Mucosa of stomach (tissue), 1 donor: Measurements from ENCODE around the gene CELSR3.
A peak's percentile ranks its signal among the peaks of the same experiment; 100 is the strongest.

Experiments
- H3K27me3 ChIP-seq: one replicate; pipeline ENCODE4 v1.7.0; 2013; ENCODE audit warnings: mild to moderate bottlenecking, low read length; ENCODE audit not compliant: control insufficient read depth, insufficient read depth
- H3K36me3 ChIP-seq: one replicate; pipeline ENCODE4 v1.7.0; 2013; ENCODE audit warnings: low read length; ENCODE audit not compliant: control insufficient read depth, insufficient read depth
- H3K4me1 ChIP-seq: one replicate; pipeline ENCODE4 v1.7.0; 2013; ENCODE audit warnings: mild to moderate bottlenecking, low read length; ENCODE audit not compliant: control insufficient read depth, insufficient read depth
- H3K4me3 ChIP-seq: one replicate; pipeline ENCODE4 v1.7.0; 2013; ENCODE audit warnings: low read length
- H3K9ac ChIP-seq: one replicate; pipeline ENCODE4 v1.7.0; 2013; ENCODE audit warnings: mild to moderate bottlenecking, low read length, moderate library complexity
- H3K9me3 ChIP-seq: one replicate; pipeline ENCODE4 v1.7.0; 2013; ENCODE audit warnings: mild to moderate bottlenecking, low read length, moderate library complexity; ENCODE audit not compliant: control insufficient read depth
- donor health status: Pancreatic carcinoma.

CELSR3 gene

GRCh38 chr3:48599077-48599501 lies 63.6 kb downstream of the CELSR3 start:
- Histone ChIP-seq H3K9ac (peak overlapping the region; percentile 17), H3K36me3 (peaks cover 44% of the 10 kb centered on the region), H3K4me3 (no peak overlapping the region), H3K4me1 (peaks cover 25% of the 10 kb centered on the region), H3K9me3 (no peaks in the 10 kb centered on the region), H3K27me3 (peaks cover 16% of the 10 kb centered on the region)

GRCh38 chr3:48598323-48599076 lies 64.2 kb downstream of the CELSR3 start:
- Histone ChIP-seq H3K4me1 (peaks cover 29% of the 10 kb centered on the region), H3K4me3 (no peak overlapping the region), H3K27me3 (peaks cover 22% of the 10 kb centered on the region), H3K9me3 (no peaks in the 10 kb centered on the region), H3K9ac (peak overlapping the region; percentile 34), H3K36me3 (peaks cover 41% of the 10 kb centered on the region)

GRCh38 chr3:48597408-48597800 lies 65.3 kb downstream of the CELSR3 start:
- H3K9ac ChIP-seq: no peak overlapping the region

GRCh38 chr3:48596676-48597407 lies 65.8 kb downstream of the CELSR3 start:
- H3K27me3 ChIP-seq: peaks cover 26% of the 10 kb centered on the region
- H3K4me1 ChIP-seq: peaks cover 29% of the 10 kb centered on the region
- H3K4me3 ChIP-seq: no peak overlapping the region
- H3K36me3 ChIP-seq: peaks cover 32% of the 10 kb centered on the region
- H3K9ac ChIP-seq: no peak overlapping the region
- no peaks in the 10 kb centered on the region for H3K9me3 ChIP-seq

More at GRCh38 chr3:48597408-48597800, 65.3 kb downstream of the CELSR3 start:
- Histone ChIP-seq H3K36me3 (peaks cover 32% of the 10 kb centered on the region), H3K4me3 (no peak overlapping the region), H3K27me3 (peaks cover 26% of the 10 kb centered on the region), H3K9me3 (no peaks in the 10 kb centered on the region), H3K4me1 (peaks cover 29% of the 10 kb centered on the region)

- peaks cover 29% of the 10 kb centered on the region for H3K4me1 ChIP-seq
Measured at GRCh38 chr3:48596157-48596556, 66.5 kb downstream of the CELSR3 start.

GRCh38 chr3:48595526-48596121 lies 67.1 kb downstream of the CELSR3 start:
- H3K27me3 ChIP-seq: peaks cover 26% of the 10 kb centered on the region
- H3K9ac ChIP-seq: no peak overlapping the region
- H3K4me3 ChIP-seq: no peak overlapping the region
- H3K9me3 ChIP-seq: no peaks in the 10 kb centered on the region
- H3K4me1 ChIP-seq: peaks cover 29% of the 10 kb centered on the region
- peaks cover 28% of the 10 kb centered on the region for H3K36me3 ChIP-seq

More at GRCh38 chr3:48596157-48596556, 66.5 kb downstream of the CELSR3 start:
- Histone ChIP-seq H3K27me3 (peaks cover 26% of the 10 kb centered on the region), H3K9me3 (no peaks in the 10 kb centered on the region), H3K4me3 (no peak overlapping the region), H3K9ac (no peak overlapping the region), H3K36me3 (peaks cover 32% of the 10 kb centered on the region)

- Histone ChIP-seq H3K4me3 (no peak within 1 kb of the TSS), H3K36me3 (peaks cover 23% of the 10 kb centered on the region), H3K27me3 (peaks cover 26% of the 10 kb centered on the region), H3K4me1 (peaks cover 29% of the 10 kb centered on the region), H3K9me3 (no peaks in the 10 kb centered on the region), H3K9ac (peak within 1 kb of the TSS; percentile 50)
Measured at GRCh38 chr3:48595075-48595525, 67.6 kb downstream of the CELSR3 start, which contains the start of gene COL7A1. Gene COL7A1, minus strand, starts transcription at chr3:48595329. Its CDS starts 170 bp downstream, at chr3:48595159.

- Histone ChIP-seq H3K4me1 (peaks cover 29% of the 10 kb centered on the region), H3K9me3 (no peaks in the 10 kb centered on the region), H3K27me3 (peaks cover 27% of the 10 kb centered on the region), H3K9ac (peak overlapping the region; percentile 50), H3K4me3 (no peak overlapping the region), H3K36me3 (peaks cover 18% of the 10 kb centered on the region)
Measured at GRCh38 chr3:48594417-48595049, 68.2 kb downstream of the CELSR3 start.

GRCh38 chr3:48593337-48593736 lies 69.3 kb downstream of the CELSR3 start:
- peaks cover 37% of the 10 kb centered on the region for H3K27me3 ChIP-seq
- H3K9ac ChIP-seq: no peak overlapping the region
- no peaks in the 10 kb centered on the region for H3K9me3 ChIP-seq
- H3K4me3 ChIP-seq: no peak overlapping the region
- H3K36me3 ChIP-seq: peaks cover 10% of the 10 kb centered on the region
- peaks cover 28% of the 10 kb centered on the region for H3K4me1 ChIP-seq

GRCh38 chr3:48592519-48593087 lies 70.1 kb downstream of the CELSR3 start:
- Histone ChIP-seq H3K9me3 (no peaks in the 10 kb centered on the region), H3K4me1 (peaks cover 21% of the 10 kb centered on the region), H3K4me3 (no peak overlapping the region), H3K9ac (no peak overlapping the region), H3K36me3 (peaks cover 4% of the 10 kb centered on the region), H3K27me3 (peaks cover 42% of the 10 kb centered on the region)

GRCh38 chr3:48591886-48592518 lies 70.7 kb downstream of the CELSR3 start:
- Histone ChIP-seq H3K4me1 (peaks cover 19% of the 10 kb centered on the region), H3K9me3 (no peaks in the 10 kb centered on the region), H3K9ac (no peak overlapping the region), H3K27me3 (peaks cover 42% of the 10 kb centered on the region), H3K36me3 (no peaks in the 10 kb centered on the region), H3K4me3 (no peak overlapping the region)
